Adipose tissue (tissue), 3 donors: ENCODE measurements around the gene HEBP1. TPM values are rescaled to one million over a fixed set of nuclear protein-coding genes. Genes with fewer than 3 reads are reported as not detected.
A peak's percentile ranks its signal among the peaks of the same experiment; 100 is the strongest.
"Not testable (repeated sequence)": the region's sequence is repeated elsewhere in the genome, so short reads cannot be mapped to it uniquely, and the experiment has no call there.

Experiments used
- H3K27ac ChIP-seq: one replicate; pipeline ENCODE4 v1.5.1; 2013; ENCODE audit warnings: low read depth, low read length
- WGBS, 3 donors: extraction: QIAGEN DNeasy Blood & Tissue Kit; methylation state at CpG; one replicate each; pipeline ENCODE4 v1.1.7; 2013; 5-methylcytosine and 5-hydroxymethylcytosine counted together
- polyA plus RNA-seq, 3 donors: library from polyadenylated mRNA; stranded (reverse); fragments of 200-250 nt; gene quantifications; one replicate each; pipeline ENCODE4 v1.2.3, GENCODE V29; 2013
- donor health status: healthy with polysubstance abuse.
- donor health status: Bipolar disorder and iron deficiency.
- donor health status: healthy.

The HEBP1 gene
- polyA plus RNA-seq: 100 to 1,000 TPM in 1 of 3 donors, 10 to 100 TPM in 2; 58.7 to 104 (median 58.9) TPM

GRCh38 chr12:12999959-13000615, at the start of gene HEBP1:
Gene HEBP1, minus strand, starts transcription at chr12:13000265. Its CDS starts 151 bp downstream, at chr12:13000114.
- 1% methylated on average over 47 to 69 of the region's 69 CpGs for WGBS, 3 donors

GRCh38 chr12:13049816-13050215, 49.8 kb upstream of the HEBP1 start:
- H3K27ac ChIP-seq: no peak overlapping the region
- 58 to 63% (median 62%) methylated on average over 3 of the region's 3 CpGs for WGBS, 3 donors

More at GRCh38 chr12:12999959-13000615, at the start of gene HEBP1:
- peak within 1 kb of the TSS; percentile 17 for H3K27ac ChIP-seq

GRCh38 chr12:13046964-13047363, 46.9 kb upstream of the HEBP1 start:
- WGBS, 3 donors: 21 to 93% (median 87%) methylated on average over 1 of the region's 1 CpG
- no peak overlapping the region for H3K27ac ChIP-seq

- WGBS, 3 donors: 97 to 99% (median 99%) methylated on average over 8 of the region's 8 CpGs
- no peak overlapping the region for H3K27ac ChIP-seq
These were observed 45.8 kb upstream of the HEBP1 start for GRCh38 chr12:13045816-13046215.

- 7 to 10% (median 8%) methylated on average over 5 of the region's 5 CpGs for WGBS, 3 donors
- no peak overlapping the region for H3K27ac ChIP-seq
These were observed 44.8 kb upstream of the HEBP1 start for GRCh38 chr12:13044906-13045299.

- 2 to 3% (median 2%) methylated on average over 59 to 74 of the region's 74 CpGs for WGBS, 3 donors
These were observed 44.2 kb upstream of the HEBP1 start, which contains the start of gene FAM234B for GRCh38 chr12:13044002-13044905. Gene FAM234B, plus strand, starts transcription at chr12:13044381. Its CDS starts 23 bp downstream, at chr12:13044404.

GRCh38 chr12:13042666-13043230, 42.7 kb upstream of the HEBP1 start:
- no peak overlapping the region for H3K27ac ChIP-seq
- 84 to 90% (median 87%) methylated on average over 4 of the region's 4 CpGs for WGBS, 3 donors

More at GRCh38 chr12:13044002-13044905, 44.2 kb upstream of the HEBP1 start, which contains the start of gene FAM234B:
- no peak within 1 kb of the TSS for H3K27ac ChIP-seq

GRCh38 chr12:13041224-13041623, 41.2 kb upstream of the HEBP1 start:
- WGBS, 3 donors: 93 to 99% (median 94%) methylated on average over 2 of the region's 2 CpGs
- no peak overlapping the region for H3K27ac ChIP-seq

- WGBS, 3 donors: 58 to 63% (median 61%) methylated on average over 5 of the region's 5 CpGs
- H3K27ac ChIP-seq: no peak overlapping the region
These were observed 39.4 kb upstream of the HEBP1 start for GRCh38 chr12:13039328-13039956.

- 88 to 92% (median 88%) methylated on average over 4 of the region's 4 CpGs for WGBS, 3 donors
- no peak overlapping the region for H3K27ac ChIP-seq
These were observed 38.6 kb upstream of the HEBP1 start for GRCh38 chr12:13038491-13039161.

GRCh38 chr12:13036881-13037280, 36.8 kb upstream of the HEBP1 start:
- WGBS, 3 donors: 91 to 95% (median 95%) methylated on average over 3 of the region's 3 CpGs
- no peak overlapping the region for H3K27ac ChIP-seq

- WGBS, 3 donors: 86 to 96% (median 93%) methylated on average over 5 of the region's 5 CpGs
These were observed 35.3 kb upstream of the HEBP1 start for GRCh38 chr12:13035335-13035734.

GRCh38 chr12:13033476-13033875, 33.4 kb upstream of the HEBP1 start:
- no peak overlapping the region for H3K27ac ChIP-seq
- WGBS, 3 donors: 65 to 90% (median 74%) methylated on average over 5 of the region's 5 CpGs

More at GRCh38 chr12:13035335-13035734, 35.3 kb upstream of the HEBP1 start:
- H3K27ac ChIP-seq: not testable (repeated sequence)

- 90 to 97% (median 96%) methylated on average over 2 of the region's 2 CpGs for WGBS, 3 donors
- no peak overlapping the region for H3K27ac ChIP-seq
These were observed 32.1 kb upstream of the HEBP1 start for GRCh38 chr12:13032164-13032563.

- no peak overlapping the region for H3K27ac ChIP-seq
- 79 to 91% (median 88%) methylated on average over 9 of the region's 9 CpGs for WGBS, 3 donors
These were observed 30.7 kb upstream of the HEBP1 start for GRCh38 chr12:13030541-13031291.

- no peak overlapping the region for H3K27ac ChIP-seq
These were observed 28.9 kb upstream of the HEBP1 start for GRCh38 chr12:13028825-13029570.

GRCh38 chr12:13027508-13027907, 27.4 kb upstream of the HEBP1 start:
- no peak overlapping the region for H3K27ac ChIP-seq

More at GRCh38 chr12:13028825-13029570, 28.9 kb upstream of the HEBP1 start:
- WGBS, 3 donors: 84 to 85% (median 85%) methylated on average over 4 of the region's 4 CpGs
